Measurements from ENCODE around the gene PROX1.
"Not testable (repeated sequence)": the region's sequence is repeated elsewhere in the genome, so short reads cannot be mapped to it uniquely, and the experiment has no call there.

Gene PROX1

DNA sequence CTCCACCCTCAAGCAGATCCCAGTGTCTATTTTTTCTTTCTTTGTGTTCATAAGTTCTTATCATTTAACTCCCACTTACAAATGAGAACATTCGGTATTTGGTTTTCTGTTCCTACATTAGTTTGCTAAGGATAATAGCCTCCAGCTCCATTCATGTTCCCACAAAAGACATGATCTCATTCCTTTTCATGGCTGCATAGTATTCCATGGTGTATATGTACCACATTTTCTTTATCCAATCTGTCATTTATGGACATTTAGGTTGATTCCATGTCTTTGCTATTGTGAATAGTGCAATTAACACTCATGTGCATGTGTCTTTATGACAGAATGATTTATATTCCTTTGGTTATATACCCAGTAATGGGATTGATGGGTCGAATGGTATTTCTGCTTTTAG lies 101.2 kb downstream of the PROX1 start:
- H3K27me3 ChIP-seq (ENCODE audit: control insufficient read depth, insufficient read depth, low read length); H3K9ac ChIP-seq (ENCODE audit: low read length); H3K36me3 ChIP-seq (ENCODE audit: control insufficient read depth, low read depth, low read length); H3K4me3 ChIP-seq (ENCODE audit: low read length); H3K4me1 ChIP-seq (ENCODE audit: control insufficient read depth, low read depth, low read length); H3K27ac ChIP-seq (ENCODE audit: low read length); H3K9me3 ChIP-seq (ENCODE audit: control insufficient read depth, low read depth, low read length): not testable (repeated sequence)
